Limb (tissue), 2 donors: ENCODE measurements around the gene CDH4.

Source experiments
- DNase-seq, 2 donors: peaks; one replicate each; pipeline ENCODE4 v3.0.0-alpha.2; 2016; ENCODE audit errors: extremely low spot score in 2 of 2

The CDH4 gene

DNA sequence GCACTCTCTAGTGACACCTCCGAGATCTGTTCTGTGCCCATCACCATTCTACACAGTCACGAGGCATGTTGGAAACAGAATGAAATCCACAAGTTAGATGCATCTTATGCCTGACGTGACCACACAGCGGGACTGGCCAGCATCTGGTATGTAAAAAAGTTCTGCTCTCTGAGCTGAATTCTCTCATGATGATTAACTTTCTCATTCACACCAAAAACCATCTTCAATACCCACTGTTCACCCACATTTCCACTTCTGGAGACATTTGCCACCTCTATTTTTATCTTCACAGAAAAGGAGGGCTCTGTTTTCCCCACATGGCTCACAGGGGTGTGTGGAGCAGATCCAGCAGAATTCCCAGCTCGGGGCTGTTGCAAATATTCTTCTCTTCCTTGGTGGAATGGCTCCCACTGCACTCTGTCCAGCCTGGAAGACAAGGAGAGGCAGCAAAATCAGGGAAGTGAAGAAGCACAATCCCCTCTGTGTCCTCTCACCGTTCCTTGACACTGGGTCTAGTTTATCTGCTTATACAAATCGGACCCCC is 510.2 kb downstream of the CDH4 start:
- DNase-seq, result no peak

DNA sequence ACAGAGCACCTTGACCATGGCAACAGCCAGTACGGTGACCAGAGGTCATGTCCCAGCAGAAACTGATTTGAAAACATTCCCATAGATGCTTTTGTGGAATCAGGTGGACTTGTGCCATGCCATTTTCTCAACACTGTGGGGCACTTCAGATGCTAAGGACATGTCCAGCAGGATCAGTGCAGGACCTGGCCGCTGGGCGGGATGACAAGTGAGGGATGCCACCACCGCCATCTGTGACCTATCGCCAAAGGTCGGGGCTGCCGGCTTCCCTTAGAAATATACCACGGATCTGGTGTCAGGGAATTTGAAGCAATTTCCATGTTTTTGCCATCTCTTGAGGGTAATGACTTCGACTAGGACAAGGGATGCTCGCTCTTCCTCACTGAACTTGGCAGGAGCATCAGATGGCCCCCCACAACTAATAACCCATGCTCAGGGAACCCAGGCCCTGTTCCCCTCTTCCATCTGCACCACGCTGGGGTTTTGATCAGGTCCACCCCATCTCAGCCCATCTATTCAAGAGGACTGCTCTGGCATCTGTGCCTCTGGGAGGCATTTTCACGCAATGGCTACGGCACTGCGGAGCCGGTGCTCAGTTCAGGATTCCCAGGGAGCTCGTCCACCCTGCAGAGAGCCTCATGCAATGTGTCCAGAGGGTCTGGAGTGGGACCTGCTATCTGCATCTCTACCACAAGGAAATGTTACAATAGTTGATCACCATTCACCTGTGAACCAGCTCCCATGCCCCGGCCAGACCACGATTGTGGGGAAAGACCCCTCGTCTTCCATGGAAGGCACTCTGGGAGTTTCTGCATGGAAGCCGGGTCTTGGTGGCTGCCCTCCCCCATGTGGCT is 511.1 kb downstream of the CDH4 start:
- no peak for DNase-seq

DNA sequence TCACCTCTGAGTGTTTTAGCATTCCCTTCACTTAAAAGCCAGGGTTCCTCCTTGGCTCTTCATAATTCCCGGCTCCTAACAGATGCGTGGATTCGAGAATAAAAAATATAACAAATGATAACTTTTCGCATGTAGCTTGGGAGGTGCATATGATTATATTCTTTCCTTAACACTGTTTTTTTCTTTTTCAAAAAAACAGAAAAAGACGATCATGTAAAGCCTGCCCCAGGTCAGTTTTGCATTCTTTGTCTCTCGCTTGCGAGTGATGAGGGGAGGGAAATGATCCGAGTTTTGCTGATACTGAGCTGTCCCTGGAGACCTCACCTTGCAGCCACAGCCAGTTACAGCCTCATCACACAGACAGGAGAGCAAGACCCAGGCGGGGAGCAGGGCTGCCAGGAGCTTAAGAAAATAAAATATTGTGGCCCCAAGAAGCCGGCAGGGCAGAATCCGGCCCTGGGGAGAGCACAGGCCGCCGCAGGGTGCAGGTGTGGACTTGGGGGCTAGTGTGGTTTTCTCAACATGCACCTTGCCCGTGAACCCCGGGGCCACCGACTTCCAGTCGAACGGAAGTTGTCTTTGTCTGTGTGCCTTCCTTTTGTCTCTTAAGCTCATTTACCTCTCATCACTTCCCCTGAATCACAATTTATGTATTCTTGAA is 511.8 kb downstream of the CDH4 start:
- no peak for DNase-seq

DNA sequence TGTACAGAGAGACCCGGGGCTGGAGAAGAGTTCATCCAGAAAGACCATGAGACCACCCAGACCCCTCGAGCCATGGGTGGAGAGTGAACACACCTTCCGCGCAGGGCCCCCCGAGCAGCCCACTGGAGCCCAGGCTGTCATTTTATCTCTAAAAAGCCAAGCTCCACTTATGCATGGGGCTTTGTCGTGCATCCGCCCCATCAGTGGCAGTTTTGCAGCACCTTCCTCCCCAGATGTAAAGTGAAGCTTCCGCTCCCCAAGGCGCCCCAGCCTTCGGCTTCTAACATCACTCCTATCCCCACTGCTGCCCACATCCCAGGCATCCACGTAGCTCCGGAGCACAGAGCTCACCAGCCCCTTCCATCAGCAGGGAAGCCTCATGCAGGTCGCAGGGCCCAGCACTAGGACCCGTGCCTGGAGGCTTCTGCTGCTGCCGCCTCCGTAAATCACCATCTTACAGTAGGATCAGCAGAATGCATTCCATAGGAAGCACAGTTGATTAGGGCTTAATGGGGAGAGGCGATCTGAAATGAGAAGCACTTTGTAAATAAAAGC is 512.5 kb downstream of the CDH4 start:
- no peak for DNase-seq

DNA sequence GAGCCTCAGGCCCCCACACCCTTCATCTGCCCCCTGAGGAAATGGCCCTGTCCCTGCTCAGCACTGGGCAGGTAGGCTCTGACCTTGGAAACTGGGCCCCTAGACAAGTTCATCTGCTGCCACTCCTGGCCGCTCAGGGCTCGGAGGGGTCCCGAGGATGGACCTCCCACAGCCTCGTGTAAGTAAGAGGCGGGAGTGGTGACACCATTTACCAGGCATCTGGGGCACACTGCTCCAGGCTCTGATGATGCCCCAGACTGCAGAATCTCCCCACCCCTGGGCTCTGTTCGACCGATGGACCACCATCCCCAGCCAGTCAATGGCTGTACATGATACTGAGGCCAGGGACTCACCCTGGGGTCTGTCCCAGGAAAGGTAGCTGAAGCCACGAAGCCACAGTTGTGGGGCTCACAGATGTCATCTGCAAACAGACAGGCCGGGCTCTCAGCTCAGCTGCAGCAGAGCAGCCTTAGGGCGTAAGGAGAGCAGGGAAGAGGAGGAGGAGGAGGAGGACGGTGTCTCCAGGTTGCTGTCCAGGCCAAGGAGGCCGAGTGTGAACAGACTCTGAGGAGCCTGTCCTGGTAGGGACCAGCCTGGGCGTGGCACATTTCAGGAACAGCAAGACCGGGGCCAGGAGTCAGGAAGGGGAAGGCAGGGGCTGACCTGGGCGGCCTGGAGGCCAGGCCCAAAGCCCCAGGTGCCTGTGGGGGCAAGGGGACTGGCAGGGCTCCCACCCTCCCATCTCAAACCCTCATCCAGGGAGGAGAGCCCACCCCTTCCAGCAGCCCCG is 513.2 kb downstream of the CDH4 start:
- no peak for DNase-seq

DNA sequence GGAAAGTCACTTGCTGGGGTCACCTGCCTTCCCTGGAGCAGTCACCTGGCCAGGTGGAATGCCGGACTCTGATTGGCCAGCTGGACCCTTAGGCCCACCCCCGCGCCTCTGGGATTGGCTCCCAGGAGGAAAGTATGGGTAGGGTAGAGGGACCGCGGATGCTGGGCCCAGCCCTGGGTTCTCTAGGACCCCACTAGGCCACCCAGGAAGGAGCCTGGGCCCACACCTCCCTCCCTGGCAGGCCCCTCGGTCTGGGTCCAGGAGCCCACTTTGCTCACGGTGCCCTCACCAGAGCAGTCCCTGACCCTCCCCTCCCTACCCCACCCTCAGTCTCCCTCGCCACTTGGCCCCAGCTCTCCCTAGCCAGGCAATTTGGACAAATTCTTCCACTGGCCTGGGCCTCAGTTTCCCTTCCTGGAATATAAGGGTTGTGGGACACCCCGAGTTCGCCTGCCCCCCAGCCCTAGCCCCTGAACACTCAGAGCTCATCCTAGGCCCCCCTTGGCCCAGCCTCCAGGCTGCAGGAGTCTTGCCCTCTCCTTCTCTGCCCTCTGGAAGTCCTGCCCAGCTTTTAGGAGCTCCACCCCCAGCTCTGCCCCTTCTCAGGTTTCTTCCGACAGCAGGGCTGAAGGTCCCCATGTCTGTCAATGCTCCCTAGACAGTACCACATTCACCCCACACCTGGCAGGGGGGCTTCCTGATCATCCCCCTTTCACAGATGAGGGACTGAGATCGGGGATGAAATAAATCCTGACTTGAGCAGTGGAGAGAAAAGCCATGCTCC is 514.0 kb downstream of the CDH4 start:
- no peak for DNase-seq

DNA sequence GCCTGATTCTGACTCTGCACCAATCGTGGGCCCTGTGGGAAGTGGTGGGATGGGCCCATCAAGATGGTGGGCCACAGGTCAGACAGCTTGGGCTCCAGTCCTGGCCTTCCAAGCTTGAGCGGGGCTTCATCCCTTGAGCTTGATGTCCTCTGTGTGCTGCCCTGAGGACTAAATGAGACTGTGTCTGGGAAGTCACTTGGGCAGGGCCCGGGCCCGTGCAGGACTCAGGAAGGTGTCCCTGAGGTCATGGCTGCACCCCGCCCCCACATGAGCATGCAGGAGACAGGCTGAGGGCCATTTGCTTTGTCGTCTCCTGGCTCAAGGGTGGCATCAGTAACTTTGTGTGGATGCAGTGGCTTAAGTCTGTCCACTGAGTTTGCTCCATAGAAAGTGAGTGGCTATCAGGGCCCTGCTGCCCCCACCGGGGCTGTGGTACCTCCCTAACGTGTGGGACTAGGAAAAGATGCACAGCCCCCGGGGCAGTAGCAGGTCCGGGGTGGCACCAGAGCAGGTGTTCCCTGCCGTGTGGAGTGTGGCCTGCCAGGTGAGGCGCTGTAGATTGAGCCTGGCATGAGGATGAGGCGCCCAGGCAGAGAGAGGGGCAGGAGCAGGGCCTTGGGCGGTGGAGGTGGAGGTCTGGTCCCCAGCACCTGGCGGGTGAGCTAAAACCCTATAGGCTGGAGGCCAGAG is 515.0 kb downstream of the CDH4 start:
- DNase-seq, result no peak

DNA sequence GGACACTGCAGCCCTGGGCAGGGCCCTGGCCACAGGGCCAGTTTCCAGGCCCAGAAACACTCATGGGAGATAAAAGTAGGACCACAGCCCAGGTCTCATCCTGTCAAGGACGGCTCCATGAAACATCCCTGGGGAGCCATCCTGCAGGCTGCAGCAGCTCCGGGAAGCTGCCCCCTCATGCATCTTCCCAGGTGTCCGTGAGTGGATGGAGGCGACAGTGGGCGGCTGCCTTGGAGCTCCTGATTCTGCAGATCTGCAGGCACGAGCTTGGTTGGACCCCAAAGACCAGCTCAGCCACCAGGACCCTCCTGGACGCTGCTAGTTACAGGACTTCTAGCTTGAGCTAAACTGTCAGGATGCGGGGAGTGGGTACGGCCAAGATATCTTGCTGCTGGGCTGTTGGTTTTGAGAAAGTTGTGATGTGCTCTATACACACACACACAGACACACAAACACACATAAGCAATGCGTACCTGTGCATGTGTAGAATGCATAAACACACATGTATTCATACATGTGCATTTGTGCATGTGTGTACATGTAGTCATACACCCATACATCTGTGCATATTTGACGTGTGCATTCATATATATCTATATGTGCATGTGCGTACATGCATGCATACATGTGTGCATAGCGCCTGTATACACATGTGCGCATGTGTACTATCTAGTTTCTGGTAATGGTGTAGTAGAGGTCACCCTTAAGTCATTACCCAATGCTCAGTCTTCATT is 515.9 kb downstream of the CDH4 start:
- no peak for DNase-seq

DNA sequence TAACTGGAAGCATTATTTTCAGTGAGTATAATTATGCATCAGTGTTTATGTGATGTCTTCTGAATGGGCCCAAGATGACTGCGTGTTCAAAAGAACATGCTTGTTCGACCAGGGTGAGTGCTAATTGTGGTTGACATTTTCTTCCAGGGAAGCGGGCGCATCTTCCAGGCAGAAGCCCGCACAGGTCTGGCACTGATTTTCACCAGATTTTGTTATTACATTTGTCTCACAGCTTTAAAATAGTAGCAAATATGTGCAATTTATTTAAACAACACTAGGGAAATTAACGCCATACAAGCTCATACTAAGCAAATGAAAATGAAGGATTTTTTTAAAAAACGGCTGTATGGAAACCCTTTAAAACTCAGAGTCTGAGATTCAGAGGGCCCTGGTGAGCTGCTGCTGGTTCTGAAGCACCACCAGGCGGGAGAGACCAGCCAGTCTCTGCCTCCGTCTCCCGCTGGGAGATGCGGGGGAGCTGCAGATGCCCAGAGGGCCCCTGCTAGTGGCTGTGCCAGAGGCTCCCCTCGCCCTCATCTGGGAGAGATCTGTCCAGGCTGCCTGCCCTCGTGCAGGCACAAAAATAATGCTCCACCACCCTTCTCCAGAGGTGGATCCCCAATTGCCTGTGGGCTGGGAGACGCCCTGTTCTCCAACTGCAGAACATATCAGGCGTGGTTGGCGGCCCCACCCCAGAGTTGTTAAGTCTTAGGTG is 516.7 kb downstream of the CDH4 start:
- DNase-seq, result no peak

DNA sequence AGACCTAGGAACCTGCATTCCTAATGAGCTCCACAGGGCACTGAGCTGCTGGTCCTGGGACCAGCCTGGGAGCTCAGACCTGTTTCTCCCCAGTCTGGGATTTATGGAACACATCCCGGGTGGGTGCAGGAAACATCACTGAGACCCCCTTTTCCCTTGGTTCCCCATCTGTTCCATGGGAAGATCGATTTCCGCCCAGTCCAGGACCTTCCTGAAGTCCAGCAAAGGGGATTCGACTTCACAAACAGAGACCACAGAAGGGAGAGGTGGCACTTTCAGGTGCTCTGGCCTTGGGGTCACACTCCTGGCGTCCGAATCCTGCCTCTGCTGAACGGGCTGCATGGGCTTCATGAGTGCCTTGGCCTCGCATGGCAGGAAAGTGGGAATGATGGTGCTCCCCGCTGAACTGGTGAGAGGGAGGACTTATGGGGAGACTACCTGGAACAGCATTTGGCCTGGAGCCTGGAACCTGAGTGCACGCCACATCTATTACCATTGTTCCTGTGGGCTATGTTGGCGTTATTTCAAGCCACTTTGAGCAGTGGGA is 517.3 kb downstream of the CDH4 start:
- DNase-seq, result no peak

DNA sequence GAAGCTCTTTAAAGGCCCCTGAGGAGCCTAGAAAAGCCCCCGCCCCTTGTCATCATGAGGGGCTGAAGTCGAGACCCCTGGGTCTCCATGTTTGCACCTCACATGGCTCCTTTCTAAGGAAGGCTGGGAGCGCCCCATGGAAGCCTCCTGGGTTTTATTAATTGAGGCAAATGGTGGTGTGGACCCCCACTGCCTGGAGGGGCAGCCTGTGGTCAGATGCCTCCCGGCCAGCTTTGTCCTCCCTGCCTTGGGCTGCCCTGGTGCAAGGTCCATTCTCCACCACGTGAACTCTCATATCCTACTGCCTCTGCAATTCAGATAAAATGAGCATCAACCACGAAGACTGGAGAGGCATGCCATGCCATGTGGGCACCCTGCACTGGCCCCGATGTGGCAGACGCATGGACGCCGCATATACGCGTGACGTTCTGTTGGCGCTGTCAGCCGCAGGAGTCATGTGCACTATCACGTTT is 518.1 kb downstream of the CDH4 start:
- DNase-seq, result no peak

DNA sequence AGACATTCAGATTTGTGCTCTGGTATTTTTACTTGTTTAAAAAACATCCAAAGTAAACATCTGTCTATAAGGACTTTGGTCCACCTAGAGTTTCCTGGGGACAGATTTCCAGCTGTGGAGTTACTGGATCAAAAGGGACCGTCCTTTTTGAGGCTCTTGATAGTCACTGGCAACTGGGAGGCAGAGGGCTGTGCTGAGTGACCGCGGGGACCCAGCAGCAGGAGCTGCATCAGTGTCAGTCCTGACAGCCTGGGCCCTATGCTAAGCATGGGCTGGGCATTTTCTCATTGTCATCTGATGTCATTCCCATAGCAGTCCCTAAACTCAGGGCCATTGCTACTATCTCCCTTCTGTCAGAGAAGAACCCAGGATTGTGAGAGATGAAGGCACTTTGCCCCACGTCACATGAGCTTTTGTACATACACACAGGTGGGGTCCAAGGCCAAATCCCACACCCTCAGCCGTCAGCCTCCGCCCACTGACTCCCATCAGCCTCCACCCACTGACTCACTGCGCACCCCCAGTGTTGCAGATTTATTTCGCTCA is 519.8 kb downstream of the CDH4 start:
- DNase-seq, result no peak

DNA sequence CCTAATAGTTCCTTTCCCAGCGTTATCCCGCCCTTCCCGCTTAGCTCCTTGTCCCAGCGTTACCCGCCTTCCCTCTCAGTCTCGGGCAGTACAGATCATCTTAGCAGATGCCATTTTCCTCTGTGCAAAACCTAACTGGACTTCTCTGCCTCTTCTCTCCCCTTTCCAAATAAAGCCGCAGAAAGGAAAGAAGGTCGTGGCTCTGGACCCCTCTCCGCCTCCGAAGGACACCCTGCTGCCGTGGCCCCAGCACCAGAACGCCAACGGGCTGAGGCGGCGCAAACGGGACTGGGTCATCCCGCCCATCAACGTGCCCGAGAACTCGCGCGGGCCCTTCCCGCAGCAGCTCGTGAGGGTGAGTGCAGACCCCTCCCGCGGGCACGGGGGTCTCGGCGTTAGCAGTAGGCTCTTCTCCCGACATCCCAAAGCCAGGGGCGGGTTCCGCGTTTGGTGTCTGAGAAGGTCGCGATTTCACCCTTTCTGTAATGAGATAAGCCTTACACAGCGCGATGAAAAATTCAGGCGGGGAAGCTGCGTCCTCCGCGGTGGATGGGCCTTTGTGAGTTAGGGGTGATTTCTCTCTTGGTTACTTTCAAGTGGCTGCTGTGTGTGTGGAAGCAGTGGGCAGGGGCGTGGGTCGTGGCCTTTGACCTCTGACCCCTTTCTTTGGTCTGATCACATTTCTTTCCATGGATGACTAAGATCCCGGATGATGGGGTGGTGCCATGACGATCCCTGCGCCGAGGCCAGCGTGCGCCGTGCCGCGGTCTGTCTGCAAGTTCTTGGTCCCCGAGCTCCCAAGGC is 521.0 kb downstream of the CDH4 start:
- DNase-seq, result no peak

DNA sequence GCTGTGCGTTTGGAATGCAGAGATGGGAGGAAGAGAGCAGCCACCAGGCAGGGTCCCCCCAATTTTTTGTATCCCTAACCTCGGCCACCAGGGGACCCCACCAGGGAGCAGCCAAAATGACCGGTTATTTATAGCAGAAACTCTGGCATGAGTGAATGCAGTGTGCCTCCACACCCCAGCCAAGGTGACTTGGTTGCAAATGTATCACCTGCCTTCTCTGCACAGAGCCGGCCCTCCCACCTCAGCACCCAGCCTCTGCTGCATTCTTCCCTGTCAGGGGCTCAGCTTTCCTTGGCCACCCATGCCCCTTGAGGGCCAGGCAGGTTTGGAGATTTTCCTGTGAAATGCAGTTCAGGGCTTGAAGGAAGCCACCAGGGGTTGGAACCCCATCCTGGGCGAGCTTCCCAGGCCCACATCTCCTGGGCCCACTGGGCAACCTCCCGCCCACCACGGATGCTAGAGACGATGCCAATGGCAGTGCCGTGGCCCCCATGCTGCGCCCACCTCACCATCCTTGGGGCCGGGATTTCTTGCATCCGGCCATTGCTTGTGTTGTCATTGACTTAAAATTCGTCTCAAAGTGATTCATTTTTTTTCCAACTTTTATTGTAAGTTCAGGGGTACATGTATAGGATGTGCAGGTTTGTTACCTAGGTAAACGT is 522.0 kb downstream of the CDH4 start:
- DNase-seq, result no peak

DNA sequence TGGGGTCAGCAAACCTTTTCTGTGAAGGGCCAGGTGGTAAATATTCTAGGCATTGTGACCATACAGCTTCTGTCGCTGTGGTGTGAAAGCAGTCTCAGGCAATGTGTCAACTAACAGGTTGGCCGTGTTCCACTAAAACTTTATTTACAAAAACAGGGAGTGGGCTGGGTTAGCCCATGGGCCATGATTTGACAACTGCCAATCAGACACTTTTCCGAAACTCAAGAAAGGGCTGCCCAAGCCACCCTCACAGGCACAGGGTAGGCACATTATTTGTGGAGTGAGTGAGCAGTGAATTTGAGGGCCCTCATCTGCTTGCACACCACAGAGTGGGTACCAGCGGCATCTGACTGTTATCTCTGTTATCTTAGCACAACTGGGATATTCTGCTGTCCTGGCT is 523.4 kb downstream of the CDH4 start:
- DNase-seq, result no peak

DNA sequence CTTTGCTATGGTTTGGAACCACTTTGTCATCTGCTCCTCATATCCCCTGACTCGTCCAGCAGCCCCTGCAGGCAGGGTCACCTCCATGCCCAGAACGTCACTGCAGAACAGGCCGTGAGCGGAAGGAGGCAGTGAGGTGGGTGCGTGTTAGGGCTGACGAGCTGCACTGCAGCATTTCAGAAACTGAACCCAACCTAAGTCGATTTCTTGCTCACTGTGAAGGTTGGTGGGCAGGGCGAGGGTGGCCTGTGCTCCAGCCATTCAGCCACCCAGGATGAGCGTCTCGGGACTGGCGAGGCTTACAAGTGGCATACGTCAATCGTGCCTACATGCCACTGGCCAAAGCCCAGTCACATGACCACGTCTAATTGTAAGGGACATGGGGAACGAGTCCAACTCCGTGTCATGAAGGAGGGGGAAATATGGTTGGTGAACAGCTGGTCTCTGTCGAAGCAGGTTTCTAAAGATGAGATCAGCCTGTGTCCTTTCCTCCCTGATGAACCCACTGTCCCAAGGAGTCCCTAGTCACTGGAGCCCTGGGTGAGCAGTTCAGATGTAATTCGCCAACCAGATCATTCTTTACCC is 524.5 kb downstream of the CDH4 start:
- DNase-seq, result no peak
